HG02798 (cell line): ENCODE measurements around the gene SMYD3.
A peak's percentile ranks its signal among the peaks of the same experiment; 100 is the strongest.

Experiments
- ATAC-seq: cut with Tn5 transposase; IDR thresholded peaks from one replicate; pipeline ENCODE4 v1.9.1; 2021; ENCODE audit warnings: mild to moderate bottlenecking; ENCODE audit not compliant: unreplicated experiment, poor library complexity

The SMYD3 gene

DNA sequence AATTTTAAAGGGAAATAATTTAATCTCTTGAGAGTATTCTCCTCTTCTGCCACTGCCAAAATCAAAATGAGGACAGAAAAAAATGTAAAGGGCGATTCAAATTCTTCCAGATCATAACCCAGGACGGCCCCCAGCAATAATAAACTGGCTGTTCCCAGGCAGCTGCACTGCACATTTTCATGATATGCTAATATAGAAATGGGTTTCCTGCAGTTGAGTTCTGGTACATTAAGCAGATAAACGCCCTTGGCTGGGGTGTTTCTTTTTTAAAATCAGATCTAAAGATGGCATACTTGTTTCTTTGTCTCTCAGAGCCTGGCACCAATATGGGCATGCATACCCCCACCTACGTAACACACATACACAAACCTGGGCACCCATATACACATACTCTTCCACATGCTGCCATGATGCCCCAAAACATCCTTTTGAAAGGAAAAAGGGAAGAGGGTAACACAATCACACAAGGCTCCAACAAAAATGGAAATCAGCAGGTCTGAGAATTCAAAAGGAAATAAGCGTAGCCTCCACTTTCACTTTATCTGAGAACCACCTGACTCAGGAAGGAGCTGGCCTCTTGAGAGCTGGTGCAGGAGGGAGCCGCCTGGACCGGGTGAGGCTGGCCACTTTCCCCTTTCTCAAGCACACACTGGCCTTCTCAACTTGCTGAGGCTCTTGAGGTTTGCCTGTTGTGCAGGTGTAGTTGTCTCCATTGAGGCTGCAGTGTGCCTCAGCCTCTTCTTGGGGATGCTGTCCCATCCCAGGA lies 698.9 kb downstream of the SMYD3 start:
- no peak for ATAC-seq

DNA sequence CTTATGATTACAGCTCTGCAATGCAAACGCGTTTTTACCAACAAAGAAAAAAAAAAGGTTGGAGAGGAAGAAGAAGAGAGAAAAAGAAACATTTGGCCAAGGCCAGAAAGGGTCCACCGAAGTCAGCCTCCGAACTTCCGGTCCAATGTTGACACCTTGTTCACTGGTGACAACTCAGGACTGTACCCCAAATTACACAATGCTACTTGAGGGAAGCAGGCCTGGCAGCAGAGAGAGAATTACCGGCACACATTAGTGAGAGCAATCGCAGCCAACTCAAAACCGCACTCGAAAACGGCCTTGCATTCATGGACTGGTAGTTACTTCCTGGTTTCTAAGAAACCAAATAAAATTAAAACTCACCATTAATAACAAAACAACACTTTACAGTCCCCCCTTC lies 699.8 kb downstream of the SMYD3 start:
- peak; percentile 80 for ATAC-seq

DNA sequence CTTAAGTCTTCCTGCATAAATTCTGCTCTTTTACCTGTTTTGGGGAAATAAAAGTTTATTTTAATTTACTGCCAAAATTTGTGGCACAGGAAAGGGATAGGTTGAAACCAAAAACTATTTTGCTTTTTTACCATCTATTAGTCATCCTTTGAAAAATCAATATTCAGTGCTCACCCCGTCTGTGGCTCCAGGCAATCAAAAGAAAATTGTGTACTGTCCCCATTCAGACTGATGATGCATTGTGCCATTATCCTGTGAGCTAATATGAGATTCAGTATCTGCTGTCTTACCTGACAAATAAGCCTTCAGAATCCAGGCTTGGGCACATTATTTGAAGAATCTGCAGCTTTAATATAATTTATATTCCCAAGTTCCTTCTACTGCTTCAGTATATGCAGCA lies 701.5 kb downstream of the SMYD3 start:
- no peak for ATAC-seq

DNA sequence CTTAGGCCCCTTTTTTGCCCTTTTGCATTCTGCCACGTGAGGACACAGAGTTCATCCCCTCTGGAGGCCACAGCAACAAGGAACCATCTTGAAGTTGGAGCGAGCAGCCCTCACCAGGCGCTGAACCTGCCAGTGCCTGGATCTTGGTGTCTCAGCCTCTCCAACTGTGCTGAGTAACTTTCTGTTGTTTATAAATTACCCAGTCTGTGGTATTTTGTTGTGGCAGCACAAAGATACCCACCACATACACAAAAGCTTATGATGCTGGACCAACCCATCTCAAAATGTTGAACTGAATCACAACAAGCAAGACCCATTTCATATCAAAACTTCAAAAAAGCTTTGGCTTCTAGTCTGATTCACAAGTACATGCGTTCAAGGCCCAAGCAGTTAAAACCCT lies 702.4 kb downstream of the SMYD3 start:
- no peak for ATAC-seq

DNA sequence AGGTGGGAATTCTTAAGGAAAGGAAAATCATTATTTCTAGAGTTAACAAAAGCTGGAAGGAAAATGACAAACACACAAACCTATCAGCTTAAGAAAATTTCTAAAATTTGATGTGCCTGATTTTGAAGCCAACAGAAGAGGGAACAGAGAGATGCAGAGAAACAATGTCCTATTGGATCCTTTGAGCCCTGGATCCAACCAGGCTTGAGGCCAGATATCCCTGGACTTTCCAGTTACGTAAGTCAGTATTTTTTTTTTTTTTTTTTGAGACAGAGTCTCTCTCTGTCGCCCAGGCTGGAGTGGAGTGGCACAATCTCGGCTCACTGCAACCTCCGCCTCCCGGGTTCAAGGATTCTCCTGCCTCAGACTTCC lies 703.4 kb downstream of the SMYD3 start:
- no peak for ATAC-seq

DNA sequence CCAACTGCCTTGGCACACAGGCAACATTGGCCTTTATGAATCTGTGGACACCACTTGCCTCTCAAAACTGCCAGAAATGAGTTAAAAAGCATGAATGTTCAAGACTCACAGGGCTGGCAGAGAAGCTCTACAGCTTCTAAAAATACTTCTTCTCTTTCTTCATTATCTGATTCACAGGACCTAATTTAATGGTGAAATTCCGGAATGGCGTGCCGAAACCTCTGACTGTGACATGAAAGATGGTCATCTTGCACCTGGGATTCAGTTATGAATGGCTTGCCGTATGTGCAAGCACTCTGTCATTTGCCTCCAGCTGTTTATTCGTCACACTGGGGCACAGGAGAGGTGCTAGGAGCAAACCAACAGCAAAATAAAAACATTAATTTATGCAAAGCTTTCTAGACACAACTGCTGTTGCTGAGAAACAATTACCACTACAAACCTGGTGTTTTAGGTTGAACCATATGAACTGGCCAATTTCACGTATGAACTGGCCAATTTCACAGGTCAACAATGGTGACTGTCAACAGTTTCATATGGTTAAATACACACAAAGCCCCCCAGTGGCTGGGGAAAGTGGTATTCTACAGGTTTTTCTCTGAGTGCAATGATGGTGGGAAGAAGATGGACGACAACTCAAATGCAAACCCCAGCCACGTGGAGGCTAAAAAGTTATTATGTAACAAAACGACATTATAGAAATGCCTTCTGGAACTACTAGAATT lies 704.0 kb downstream of the SMYD3 start:
- no peak for ATAC-seq

DNA sequence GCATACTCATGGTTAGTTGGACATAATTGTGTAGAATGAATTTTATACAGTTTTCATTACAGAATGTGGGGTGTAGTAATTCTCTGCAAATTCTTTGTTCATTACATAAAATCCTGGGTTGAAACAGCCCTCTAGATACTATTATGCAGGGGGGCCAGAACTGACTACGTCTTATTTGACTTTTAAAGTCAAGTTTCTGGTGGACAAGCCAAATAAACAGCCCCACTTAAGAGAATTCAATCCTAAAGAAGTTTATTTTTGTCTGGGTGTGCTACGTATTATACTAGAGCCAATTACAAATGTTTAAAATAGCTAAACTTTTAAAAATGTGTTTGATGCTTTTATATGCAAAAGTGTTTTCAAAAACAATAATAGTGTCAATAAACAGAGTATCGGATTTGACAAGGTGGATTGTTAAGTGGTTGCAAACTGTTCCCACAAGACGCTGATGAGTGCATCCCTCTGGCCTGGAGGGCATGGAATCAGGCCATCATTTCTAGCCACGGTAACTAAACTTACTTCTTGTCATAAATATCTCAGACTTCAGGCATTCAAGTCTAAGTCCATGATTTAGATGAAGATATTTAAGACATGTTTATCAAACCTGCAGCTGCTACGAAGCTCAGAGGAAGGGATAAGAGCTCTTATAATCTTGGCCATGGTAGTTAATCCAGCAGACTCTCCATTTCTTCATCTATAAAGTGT lies 706.0 kb downstream of the SMYD3 start:
- no peak for ATAC-seq

DNA sequence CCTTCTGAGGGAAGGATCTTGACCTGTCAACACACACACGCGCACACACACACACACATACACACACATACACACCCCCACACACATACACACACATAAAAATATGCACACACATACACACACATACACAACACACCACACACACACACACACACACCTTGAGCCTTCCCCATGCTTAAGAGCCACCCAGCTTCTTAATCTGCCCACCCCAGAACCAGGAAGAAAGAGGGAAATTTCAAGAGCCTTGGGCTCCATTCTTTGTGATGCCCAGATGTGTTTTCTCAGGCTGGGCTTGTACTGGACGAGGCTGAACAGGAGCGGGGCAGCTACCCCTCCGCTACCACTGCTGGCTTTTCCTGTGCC lies 708.7 kb downstream of the SMYD3 start:
- ATAC-seq: no peak

DNA sequence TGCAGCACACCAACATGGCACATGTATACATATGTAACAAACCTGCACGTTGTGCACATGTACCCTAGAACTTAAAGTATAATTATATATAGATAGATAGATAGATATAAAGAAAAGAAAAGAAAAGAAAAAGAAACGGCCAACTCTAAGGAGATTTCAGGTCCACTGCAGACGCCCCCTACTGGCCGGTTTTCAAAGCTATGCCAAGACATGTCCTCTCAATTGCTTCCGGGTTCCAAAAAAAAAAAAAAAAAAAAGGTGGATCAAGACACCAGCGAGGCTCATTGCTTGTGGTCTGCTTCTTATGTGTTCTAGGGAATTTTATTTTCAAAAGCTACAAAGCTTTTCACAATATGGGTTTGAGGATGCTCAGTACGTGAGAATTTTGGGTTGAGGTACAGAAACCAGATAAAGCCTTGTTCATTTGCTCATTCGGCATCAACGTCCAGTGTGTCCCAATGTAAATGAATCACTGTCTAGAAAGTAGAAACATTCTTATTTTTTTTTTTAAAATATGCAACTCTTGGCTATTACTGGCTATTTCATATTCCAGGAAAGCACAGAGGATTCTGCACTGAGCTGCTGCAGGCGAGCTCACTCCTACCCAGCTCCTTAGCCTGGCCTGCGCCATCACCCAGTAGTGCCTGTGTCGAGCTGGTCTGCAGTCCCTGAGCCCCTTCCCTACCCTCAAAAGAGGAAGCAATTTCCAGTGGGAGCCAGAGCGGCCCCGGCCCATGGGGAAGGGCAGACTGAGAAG lies 709.3 kb downstream of the SMYD3 start:
- no peak for ATAC-seq

DNA sequence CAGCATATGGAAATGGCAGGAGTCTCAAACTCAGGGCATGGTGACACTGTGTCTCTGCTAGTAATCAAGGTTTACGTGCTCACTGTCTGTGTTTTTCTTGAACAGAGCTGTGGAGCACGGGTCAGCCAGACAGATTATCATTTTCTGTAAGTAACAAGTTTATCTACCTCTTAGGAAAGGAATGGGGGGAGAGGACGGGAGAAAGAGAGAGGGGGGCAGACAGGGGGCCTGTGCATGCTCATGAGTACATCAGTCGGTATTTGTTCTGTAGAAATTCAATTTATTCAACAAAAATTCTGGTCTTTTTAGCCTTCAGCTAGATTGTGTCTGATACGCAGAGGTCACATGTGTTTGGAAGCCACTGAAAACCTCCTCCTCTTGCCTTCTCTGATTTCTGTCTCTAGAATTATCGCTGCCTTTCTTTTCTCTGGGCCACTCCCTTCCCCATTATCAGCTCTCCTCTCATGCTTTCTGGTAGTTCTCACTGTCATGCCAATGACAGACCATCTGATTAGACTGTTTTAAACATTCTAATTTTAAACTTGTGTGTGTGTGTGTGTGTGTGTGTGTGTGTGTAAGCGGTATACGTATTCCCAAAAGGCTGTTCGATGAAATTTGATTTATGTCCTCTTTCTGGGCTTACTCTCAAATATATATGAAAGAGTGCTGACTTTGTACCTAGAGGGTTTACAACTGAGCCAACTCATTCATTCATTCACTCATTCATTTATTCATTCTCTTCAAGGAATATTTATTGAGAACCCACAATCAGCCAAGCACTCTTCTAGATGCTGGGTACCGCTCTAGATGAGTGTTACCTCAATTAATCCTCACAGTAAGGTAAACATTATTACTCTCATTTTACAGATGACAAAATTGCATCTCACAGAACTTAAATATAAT lies 715.4 kb downstream of the SMYD3 start:
- ATAC-seq: no peak

DNA sequence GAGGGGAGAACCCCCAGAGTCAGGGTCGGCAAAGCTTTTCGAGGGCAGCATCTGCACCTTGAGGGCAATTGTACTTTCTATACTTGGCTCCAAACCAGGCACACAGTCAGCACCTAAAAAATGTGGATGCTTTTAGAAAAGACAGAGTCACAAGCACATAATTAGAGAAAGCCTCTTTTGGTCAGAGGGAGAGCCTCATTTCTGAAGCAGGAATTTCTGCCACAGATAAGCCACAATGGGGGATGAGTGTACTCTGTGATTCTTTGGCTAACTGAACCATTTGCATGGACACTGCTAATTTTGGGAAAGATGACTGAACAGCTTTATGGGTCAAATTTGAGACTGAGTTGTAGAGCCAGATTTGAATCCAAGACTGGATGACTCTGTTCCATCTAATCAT lies 716.6 kb downstream of the SMYD3 start:
- ATAC-seq: no peak

DNA sequence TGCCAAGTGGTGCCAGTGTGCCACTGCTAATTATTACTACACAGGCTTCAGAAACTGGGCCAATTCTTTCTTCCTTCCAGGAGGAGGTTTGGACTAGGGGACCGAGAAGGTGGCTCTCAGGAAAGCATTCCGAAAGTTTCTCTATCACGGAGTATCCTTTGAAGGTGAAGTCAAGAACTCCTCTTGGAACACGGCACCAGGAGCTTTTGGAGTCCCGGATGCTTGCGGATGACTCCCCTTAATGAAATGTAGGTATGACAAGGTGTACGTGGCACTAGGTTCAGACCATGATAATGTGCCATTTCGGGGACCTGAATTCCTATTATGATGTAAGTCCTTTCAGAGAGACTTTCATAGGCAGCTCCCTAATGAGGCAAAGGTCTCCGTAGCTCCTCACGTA lies 718.2 kb downstream of the SMYD3 start:
- ATAC-seq: no peak

DNA sequence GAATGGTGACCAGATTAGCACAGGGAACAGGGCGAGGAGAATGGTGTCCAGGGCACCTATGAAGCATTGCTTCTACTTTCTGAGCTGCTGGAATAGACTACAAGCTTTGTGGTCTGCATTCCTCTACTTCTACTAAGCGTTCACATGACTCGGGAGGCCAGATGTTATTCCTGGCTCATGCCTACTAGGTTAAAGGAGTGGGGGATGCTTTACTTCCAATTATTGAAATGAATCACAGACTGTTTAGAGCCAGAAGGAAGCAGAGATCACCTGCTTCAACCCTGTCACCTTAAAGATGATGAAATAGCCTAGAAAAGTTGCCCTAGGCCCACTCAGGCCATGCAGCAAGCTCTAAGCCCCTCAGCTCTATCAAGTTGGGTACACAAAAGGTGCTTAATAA lies 718.8 kb downstream of the SMYD3 start:
- ATAC-seq: no peak

DNA sequence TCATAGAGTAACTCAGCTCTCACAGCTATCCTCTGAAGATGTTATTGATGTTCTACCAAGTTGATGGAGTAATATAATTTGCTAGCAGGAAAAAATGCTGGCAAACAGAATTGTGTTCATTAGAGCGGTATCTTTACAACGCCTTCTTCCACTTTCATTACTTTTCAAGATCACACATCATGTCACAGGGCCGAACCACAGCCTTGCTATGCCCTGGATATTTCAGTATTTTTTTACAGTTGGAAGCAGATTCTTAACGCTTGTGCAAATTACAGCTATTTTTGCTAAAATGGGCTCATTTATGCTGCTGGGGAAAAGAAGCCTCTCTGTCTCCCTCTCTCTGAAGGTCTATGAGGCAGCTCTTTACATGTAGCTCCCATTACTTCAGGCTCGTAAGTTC lies 720.1 kb downstream of the SMYD3 start:
- no peak for ATAC-seq

DNA sequence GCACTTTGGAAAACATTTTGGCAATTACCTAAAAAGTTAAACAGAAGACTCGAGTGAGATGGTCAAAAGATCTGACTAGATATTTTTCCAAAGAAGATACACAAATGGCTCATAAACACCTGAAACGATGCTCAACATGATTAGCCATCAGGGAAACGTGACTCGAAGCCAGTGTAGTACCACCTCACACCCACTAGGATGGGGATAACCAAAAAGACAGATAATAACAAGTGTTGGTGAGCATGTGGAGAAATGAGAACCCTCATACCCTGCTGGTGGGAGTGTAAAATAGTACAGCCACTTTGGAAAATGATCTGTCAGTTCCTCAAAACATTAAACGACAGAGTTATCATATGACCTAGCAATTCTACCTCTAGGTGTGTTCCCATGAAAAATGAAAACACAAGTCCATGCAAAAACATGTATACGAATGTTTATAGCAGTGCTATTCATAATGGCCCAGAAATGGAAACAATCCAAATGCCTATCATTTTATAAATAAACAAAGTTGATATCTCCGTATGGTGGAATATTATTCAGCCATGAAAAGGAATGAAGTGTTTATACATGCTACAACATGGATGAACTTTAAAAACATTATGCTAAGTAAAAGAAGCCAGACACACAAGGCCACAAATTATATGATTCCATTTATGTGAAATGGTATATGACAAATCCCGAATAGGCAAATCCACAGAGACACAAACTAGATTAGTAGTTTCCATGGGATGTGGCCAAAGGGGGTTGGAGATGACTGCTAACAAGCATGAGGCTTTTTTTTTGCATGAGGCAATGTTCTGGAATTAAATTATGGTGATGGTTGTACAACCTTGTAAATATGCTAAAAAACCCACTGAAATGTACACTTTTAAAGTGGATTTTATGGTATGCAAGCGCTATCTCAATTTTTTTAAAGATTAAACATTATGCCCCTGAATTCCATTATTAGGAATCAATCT lies 727.0 kb downstream of the SMYD3 start:
- no peak for ATAC-seq

DNA sequence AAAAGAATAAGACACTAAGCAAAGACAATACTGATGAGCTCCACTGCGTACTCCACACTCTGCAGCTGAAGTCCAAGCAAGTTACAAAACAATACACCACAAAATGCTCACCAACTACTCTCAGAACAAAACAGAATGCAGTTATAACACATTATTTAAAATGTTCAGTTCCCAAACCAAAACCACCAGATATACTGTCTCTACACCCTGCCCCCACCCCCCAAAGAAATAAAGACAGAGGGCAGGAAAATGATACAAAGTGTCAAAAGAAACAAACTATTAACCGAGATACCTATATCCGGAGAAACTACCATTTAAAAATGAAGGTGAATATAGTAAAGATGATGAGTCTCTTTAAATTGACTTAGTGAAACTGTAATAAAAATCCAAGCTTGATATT lies 729.3 kb downstream of the SMYD3 start:
- no peak for ATAC-seq

DNA sequence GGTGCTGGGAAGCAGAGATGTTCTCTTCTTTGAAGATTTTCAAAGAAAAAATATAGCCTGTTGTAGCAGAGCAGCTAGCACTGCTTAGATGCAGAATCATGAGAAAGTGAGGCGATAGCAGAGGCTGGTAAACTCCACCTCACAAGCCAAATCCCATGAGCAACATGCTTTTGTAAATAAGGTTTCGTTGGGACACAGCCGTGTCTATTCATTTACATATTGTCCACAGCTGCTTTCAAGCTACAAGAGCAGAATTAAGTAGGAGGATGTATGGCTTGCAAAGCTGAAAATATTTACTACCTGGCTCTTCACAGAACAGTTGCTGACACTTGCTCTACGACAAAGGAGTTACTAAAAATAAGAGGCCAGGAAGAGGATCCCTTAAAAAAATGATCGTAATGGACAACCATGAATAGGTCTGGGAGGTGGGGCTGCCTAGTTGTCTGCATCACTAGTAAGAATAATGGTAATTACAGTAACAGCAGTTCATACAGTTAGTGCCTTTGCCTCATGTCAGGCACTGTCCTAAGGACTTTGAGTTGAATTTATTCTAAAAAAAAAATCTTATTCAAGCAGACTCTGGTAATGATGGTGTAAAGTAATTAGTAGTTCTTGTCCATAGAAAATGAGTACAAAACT lies 730.3 kb downstream of the SMYD3 start:
- ATAC-seq: no peak

DNA sequence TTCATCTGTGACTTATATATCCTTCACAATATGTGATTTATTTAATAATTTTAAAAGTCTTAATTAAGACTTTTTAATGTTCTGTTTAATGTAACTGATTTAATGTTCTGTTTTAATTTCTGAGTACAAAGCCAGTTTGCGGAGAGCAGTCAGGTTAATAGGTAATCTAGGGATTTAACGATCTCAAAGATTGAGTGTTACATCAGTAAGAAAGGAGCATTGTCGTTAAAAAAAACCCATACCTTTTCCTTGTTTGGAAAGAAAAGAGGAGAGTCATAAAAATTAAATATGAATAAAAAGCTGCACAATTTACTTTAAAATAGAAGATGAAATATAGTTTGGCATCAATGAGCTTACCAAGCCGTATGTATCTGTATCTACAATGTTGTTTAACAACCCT lies 730.9 kb downstream of the SMYD3 start:
- ATAC-seq: no peak
